ENCODE results near the gene WHAMM. TPM values are rescaled to one million over a fixed set of nuclear protein-coding genes. Genes with fewer than 3 reads are reported as not detected.
"Not testable (repeated sequence)": the region's sequence is repeated elsewhere in the genome, so short reads cannot be mapped to it uniquely, and the experiment has no call there.

WHAMM gene
- 5.8 and 6.3 TPM in 2 replicates for total RNA-seq
- long read RNA-seq = 0 reads

DNA sequence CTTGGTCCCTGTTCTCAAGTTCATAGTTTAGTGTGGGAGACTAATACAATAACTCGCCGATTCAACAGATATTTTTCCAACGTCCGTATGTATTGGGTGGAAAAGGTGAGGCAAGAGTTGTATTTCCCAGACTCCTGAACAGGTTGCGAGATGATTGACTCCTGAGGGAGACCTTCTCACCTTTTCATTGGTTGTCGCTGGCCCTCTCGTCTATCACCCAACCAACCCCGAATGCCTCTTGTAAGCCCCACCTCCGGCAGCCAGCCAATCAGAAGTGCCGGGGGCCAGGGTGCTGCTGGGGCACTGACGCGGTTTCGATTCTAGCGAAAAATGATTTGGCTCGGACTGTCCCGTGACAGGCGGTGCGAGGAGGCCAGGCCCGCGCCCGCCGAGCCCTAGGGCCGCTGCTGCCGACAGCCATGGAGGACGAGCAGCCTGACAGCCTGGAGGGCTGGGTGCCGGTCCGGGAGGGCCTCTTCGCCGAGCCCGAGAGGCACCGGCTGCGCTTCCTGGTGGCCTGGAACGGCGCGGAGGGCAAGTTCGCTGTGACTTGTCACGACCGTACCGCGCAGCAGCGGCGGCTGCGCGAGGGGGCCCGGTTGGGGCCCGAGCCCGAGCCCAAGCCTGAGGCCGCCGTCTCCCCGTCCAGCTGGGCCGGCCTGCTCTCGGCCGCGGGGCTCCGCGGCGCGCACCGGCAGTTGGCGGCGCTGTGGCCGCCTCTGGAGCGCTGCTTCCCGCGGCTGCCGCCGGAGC lies at the start of gene WHAMM:
Gene WHAMM, plus strand, starts transcription at position 321 of the 753 bp plus-strand sequence. Its CDS starts 99 bp downstream, at position 420.
- H3K36me3 Mint-ChIP-seq (ENCODE audit: low read depth) = peaks cover 2% of the 10 kb centered on the region
- H3K27ac Mint-ChIP-seq (ENCODE audit: unreplicated experiment) = peak within 1 kb of the TSS; percentile 17
- DNase-seq (ENCODE audit: low read depth, low spot score) = peak; percentile 85
- peak within 1 kb of the TSS; percentile 91 for H3K4me3 Mint-ChIP-seq
- peaks cover 25% of the 10 kb centered on the region for H3K4me1 Mint-ChIP-seq
- no peak for TF ChIP-seq CTCF (conservative IDR thresholded peaks at IDR 0.05)
- H3K9me3 Mint-ChIP-seq = no peaks in the 10 kb centered on the region
- no peaks in the 10 kb centered on the region for H3K27me3 Mint-ChIP-seq (ENCODE audit: low read depth)

GRCh38 chr15:82763361-82764116 lies 45.9 kb upstream of the WHAMM start:
- no peak for DNase-seq (ENCODE audit: low read depth, low spot score)
- H3K27me3 Mint-ChIP-seq (ENCODE audit: low read depth) = no peaks in the 10 kb centered on the region
- no peak for TF ChIP-seq CTCF (conservative IDR thresholded peaks at IDR 0.05)
- no peaks in the 10 kb centered on the region for H3K9me3 Mint-ChIP-seq
- H3K27ac Mint-ChIP-seq (ENCODE audit: unreplicated experiment) = no peak overlapping the region
- no peaks in the 10 kb centered on the region for H3K4me1 Mint-ChIP-seq
- no peaks in the 10 kb centered on the region for H3K36me3 Mint-ChIP-seq (ENCODE audit: low read depth)
- H3K4me3 Mint-ChIP-seq = no peak overlapping the region

GRCh38 chr15:82764117-82764490 lies 45.3 kb upstream of the WHAMM start:
- DNase-seq (ENCODE audit: low read depth, low spot score) = no peak
- H3K27ac Mint-ChIP-seq (ENCODE audit: unreplicated experiment) = no peak overlapping the region
- no peak for TF ChIP-seq CTCF (conservative IDR thresholded peaks at IDR 0.05)
- no peaks in the 10 kb centered on the region for H3K9me3 Mint-ChIP-seq
- no peak overlapping the region for H3K4me3 Mint-ChIP-seq
- H3K4me1 Mint-ChIP-seq = no peaks in the 10 kb centered on the region
- H3K27me3 Mint-ChIP-seq (ENCODE audit: low read depth) = no peaks in the 10 kb centered on the region
- H3K36me3 Mint-ChIP-seq (ENCODE audit: low read depth) = no peaks in the 10 kb centered on the region

DNA sequence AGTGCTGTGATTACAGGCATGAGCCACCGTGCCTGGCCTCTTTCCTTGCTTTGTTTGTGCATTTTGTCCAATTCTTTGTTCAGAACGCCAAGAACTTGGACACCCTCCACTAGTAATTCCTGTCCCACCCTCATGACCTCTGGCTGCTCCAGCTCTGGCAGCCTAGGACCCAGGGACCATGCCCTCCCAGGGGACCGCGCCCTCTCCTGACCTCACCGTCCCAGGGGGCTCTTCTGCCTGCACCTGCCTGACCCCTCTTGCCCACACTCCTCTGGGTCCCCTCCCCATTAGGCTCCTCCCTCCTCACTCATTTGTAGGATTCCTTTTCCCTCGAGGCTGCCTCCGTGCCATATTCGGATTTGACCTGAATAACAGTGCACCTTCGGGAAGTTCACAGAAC lies 44.7 kb upstream of the WHAMM start:
- H3K9me3 Mint-ChIP-seq = no peaks in the 10 kb centered on the region
- H3K4me3 Mint-ChIP-seq = no peak overlapping the region
- H3K27me3 Mint-ChIP-seq (ENCODE audit: low read depth) = no peaks in the 10 kb centered on the region
- DNase-seq (ENCODE audit: low read depth, low spot score) = no peak
- H3K27ac Mint-ChIP-seq (ENCODE audit: unreplicated experiment) = no peak overlapping the region
- no peak for TF ChIP-seq CTCF (conservative IDR thresholded peaks at IDR 0.05)
- no peaks in the 10 kb centered on the region for H3K4me1 Mint-ChIP-seq
- no peaks in the 10 kb centered on the region for H3K36me3 Mint-ChIP-seq (ENCODE audit: low read depth)

DNA sequence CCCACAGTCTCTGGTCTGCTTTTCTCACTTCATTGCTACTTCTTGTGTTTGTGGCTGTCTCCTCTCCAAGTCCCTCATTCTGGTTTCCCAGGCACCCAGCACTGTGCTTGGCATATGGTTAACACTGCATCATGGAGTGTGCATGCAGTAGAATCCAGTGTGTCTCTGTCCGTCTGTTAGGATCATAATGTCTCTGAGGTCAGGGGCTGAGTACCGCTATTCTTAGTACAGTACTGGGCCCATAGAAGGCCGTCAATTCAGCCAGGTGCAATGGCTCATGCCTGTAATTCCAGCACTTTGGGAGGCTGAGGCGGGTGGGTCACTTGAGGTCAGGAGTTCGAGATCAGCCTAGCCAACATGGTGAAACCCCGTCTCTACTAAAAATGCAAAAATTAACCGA lies 43.2 kb upstream of the WHAMM start:
- H3K36me3 Mint-ChIP-seq (ENCODE audit: low read depth); H3K9me3 Mint-ChIP-seq; H3K27me3 Mint-ChIP-seq (ENCODE audit: low read depth); H3K27ac Mint-ChIP-seq (ENCODE audit: unreplicated experiment); H3K4me1 Mint-ChIP-seq; H3K4me3 Mint-ChIP-seq; DNase-seq (ENCODE audit: low read depth, low spot score): not testable (repeated sequence)
